ENCODE measurements around the gene PARD3B. TPM values are rescaled to one million over a fixed set of nuclear protein-coding genes. Genes with fewer than 3 reads are reported as not detected.

Gene PARD3B
- total RNA-seq, 1 experiment from 2014 or later, result 10.1 TPM

DNA sequence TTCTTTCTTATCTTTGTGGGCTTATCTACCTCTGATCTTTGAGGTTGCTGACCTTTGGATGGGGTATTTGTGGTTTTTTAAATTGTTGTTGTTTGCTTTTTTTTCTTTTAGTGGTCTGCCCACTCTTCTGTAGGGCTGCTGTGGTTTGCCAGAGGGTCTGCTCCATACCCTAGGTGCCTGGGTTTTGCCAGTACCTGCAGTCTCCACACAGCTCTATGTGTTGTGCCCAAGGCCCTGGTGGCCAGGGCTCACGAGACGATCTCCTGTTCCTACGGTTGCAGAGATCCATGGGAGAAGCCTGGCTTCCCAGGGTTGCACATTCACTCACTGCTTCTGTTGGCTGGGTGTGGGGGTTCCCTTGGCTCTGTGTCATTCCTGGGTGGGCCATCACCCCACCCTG lies 87.1 kb downstream of the PARD3B start:
- no peak for DNase-seq
- no peaks in the 10 kb centered on the region for H3K27me3 Mint-ChIP-seq (ENCODE audit: unreplicated experiment)
- no peaks in the 10 kb centered on the region for H3K9me3 Mint-ChIP-seq (ENCODE audit: low read depth, unreplicated experiment)
- CTCF ChIA-PET, result no interaction called here
- no peak overlapping the region for H3K4me3 Mint-ChIP-seq (ENCODE audit: low read depth, unreplicated experiment)
- H3K4me1 Mint-ChIP-seq (ENCODE audit: low read depth, unreplicated experiment), result no peaks in the 10 kb centered on the region
- intact Hi-C loops (cut with micrococcal nuclease; ENCODE audit: unreplicated experiment), result no loop called here
- no peaks in the 10 kb centered on the region for H3K36me3 Mint-ChIP-seq (ENCODE audit: insufficient read depth, unreplicated experiment)
- H3K27ac Mint-ChIP-seq (ENCODE audit: unreplicated experiment), result no peak overlapping the region
- no TSS peak for BruUV-seq (replicated peaks)
- TF ChIP-seq CTCF (IDR thresholded peaks at IDR 0.05; ENCODE audit: unreplicated experiment), result no peak

DNA sequence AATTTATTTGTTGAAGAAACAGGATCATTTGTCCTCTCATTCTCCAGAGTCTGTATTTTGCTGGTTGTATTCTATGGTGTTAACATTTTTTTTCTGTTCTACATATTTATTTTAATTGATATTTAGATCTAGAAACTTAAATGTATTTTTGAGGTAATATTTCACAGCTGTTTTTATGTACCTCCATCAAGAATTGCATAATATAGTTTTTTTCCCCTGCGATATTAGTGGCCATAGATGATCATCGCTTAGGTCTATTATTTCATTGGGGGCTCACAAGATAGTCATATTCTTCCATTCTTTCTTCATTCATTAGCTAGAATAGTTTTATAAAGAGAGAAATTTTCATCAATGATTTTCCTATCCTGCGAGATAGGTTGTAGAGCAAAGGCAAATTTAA lies 89.3 kb downstream of the PARD3B start:
- Mint-ChIP-seq H3K27me3 (ENCODE audit: unreplicated experiment) (no peaks in the 10 kb centered on the region), H3K4me3 (ENCODE audit: low read depth, unreplicated experiment) (no peak overlapping the region), H3K36me3 (ENCODE audit: insufficient read depth, unreplicated experiment) (no peaks in the 10 kb centered on the region), H3K27ac (ENCODE audit: unreplicated experiment) (no peak overlapping the region), H3K9me3 (ENCODE audit: low read depth, unreplicated experiment) (no peaks in the 10 kb centered on the region), H3K4me1 (ENCODE audit: low read depth, unreplicated experiment) (no peaks in the 10 kb centered on the region)
- no peak for DNase-seq
- BruUV-seq (replicated peaks), result no TSS peak
- CTCF ChIA-PET, result interaction anchor here (0.6 kb wide), 1 partner anchor 54 kb away, joined by 4 read pairs; no protein-coding TSS in a partner anchor
- no peak for TF ChIP-seq CTCF (IDR thresholded peaks at IDR 0.05; ENCODE audit: unreplicated experiment)
- intact Hi-C loops (cut with micrococcal nuclease; ENCODE audit: unreplicated experiment), result no loop called here

DNA sequence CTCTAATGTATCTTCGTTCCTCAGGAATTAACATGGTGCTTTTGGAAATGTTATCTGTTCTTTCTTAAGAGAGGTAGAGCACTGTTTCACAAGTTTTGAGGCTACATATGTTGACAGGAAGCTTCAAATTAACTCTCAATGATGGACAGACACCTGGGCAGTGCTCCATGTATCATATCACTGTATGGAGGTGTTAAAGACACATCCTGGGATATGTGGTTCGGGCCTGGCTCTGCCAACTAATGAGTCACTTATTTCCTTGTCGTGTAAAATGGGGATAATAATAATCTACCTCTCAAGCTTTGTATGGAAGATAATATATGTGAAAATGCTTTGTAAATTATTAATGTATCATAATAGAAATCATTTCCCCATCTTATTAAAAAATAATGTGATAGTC lies 90.2 kb downstream of the PARD3B start:
- no peak for TF ChIP-seq CTCF (IDR thresholded peaks at IDR 0.05; ENCODE audit: unreplicated experiment)
- DNase-seq, result no peak
- Mint-ChIP-seq H3K36me3 (ENCODE audit: insufficient read depth, unreplicated experiment) (no peaks in the 10 kb centered on the region), H3K9me3 (ENCODE audit: low read depth, unreplicated experiment) (no peaks in the 10 kb centered on the region), H3K4me1 (ENCODE audit: low read depth, unreplicated experiment) (no peaks in the 10 kb centered on the region), H3K27me3 (ENCODE audit: unreplicated experiment) (no peaks in the 10 kb centered on the region), H3K4me3 (ENCODE audit: low read depth, unreplicated experiment) (no peak overlapping the region), H3K27ac (ENCODE audit: unreplicated experiment) (no peak overlapping the region)
- CTCF ChIA-PET, result interaction anchor here (1.4 kb wide), 1 partner anchor 9 kb away, joined by 4 read pairs; no protein-coding TSS in a partner anchor
- intact Hi-C loops (cut with micrococcal nuclease; ENCODE audit: unreplicated experiment), result no loop called here
- no TSS peak for BruUV-seq (replicated peaks)

GRCh38 chr2:204638471-204639194 lies 93.4 kb downstream of the PARD3B start:
- Mint-ChIP-seq H3K9me3 (ENCODE audit: low read depth, unreplicated experiment) (no peaks in the 10 kb centered on the region), H3K27me3 (ENCODE audit: unreplicated experiment) (no peaks in the 10 kb centered on the region), H3K4me3 (ENCODE audit: low read depth, unreplicated experiment) (no peak overlapping the region), H3K4me1 (ENCODE audit: low read depth, unreplicated experiment) (no peaks in the 10 kb centered on the region), H3K27ac (ENCODE audit: unreplicated experiment) (no peak overlapping the region), H3K36me3 (ENCODE audit: insufficient read depth, unreplicated experiment) (no peaks in the 10 kb centered on the region)
- DNase-seq, result no peak
- CTCF ChIA-PET, result no interaction called here
- intact Hi-C loops (cut with micrococcal nuclease; ENCODE audit: unreplicated experiment), result no loop called here
- no peak for TF ChIP-seq CTCF (IDR thresholded peaks at IDR 0.05; ENCODE audit: unreplicated experiment)
- BruUV-seq (replicated peaks), result no TSS peak
